Measurements from ENCODE around the gene PGLYRP2.
A peak's percentile ranks its signal among the peaks of the same experiment; 100 is the strongest.

The PGLYRP2 gene

GRCh38 chr19:15442142-15442920, 37.0 kb downstream of the PGLYRP2 start:
- no peak for DNase-seq (ENCODE audit: low read depth in 2 of 3, low spot score in 1 of 3)

DNA sequence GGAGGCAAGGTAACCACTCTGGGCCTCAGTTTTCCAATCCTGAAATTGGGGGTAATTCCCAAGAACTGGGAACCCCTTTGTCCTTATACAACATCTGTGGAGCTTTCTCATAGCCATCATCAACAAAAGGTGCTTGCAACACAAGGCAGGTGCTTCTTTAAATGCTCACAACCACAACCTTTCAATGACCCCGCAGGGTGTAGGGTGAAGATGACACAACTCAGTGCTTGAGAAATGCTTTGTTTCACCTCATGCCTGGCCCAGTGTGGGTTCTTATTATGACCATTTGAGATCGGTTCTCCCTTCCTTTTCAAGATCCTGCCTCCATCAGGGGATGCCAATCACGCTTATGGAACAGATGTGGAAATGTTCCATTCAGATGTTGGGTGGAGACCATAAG, 38.0 kb downstream of the PGLYRP2 start:
- no peak for DNase-seq (ENCODE audit: low read depth in 2 of 3, low spot score in 1 of 3)

DNA sequence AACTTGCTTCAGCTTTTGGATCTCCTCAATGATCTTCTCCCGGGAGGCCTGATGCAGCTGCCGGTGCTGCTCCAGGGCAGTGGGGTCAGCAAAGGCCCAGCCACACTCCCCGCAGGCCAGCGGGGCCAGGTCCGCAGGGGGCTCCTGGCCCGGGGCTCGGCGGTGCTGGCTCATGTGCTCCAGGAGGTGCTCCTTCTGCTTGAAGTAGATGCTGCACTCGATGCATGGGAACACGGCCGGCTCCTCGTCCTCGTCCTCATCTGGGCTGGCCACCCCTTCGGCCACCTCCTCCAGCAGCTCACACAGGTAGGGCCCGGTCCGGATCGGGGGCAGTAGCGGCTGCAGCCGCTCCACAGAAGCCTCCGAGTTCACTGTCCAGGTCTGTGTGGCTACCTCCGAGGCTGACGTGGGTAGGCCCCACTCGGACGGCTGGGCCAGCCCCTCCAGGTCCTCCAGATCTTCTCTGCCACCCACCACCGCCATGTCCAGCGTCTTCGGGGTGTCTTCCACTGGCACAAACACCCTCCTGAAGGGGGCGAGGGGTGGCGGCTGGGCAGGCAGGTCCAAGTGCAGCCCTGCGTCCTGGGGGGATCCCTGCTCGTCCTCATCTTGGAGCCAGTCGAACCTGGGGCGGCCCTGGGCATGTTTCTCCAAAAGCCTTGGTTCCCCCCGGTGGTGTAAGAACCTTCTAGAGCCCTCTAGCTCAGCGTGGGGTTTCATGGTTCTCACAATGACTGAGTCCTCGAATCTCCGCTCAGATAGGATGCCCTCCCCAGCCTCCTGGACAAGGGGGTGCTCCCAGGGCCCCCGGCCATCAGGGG, 39.3 kb downstream of the PGLYRP2 start:
- DNase-seq (ENCODE audit: low read depth in 2 of 3, low spot score in 1 of 3), result no peak

DNA sequence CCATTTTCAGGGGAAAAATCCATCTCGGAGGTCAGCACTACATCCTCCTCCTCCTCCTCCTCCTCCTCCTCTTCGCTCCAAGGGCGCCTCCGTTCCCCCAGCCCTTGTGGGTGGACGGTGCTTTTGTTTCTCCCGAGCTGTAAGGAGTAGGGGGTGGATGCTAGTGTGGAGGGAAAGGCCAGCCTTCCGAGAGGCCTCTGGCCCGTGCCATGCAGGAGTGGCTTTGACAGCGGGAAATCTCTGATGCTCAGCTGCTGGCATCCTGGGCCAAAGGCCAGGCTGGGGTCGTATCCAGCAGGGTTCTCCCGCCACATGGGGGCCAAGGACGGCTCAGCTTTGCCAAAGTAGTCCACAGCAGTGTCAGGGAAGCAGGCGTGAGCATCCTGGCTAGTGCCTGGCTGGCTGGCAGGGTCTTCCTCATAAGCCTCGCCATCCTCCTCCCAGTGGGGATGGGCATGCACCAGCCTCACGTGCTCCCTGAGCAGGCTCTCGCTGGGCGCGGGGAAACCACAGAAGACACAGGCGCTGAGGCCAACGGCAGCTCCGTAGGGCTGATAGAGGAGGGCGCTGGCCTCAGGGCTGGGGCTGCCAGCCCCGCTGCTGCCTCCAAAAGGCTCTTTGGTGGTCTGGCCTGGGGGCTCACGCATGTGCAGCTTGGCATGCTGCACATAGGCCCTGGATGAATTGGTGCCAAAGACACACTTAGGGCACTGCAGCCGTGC, 40.1 kb downstream of the PGLYRP2 start:
- DNase-seq (ENCODE audit: low read depth in 2 of 3, low spot score in 1 of 3), result no peak

GRCh38 chr19:15438577-15438976, 40.7 kb downstream of the PGLYRP2 start:
- no peak for DNase-seq (ENCODE audit: low read depth in 2 of 3, low spot score in 1 of 3)

DNA sequence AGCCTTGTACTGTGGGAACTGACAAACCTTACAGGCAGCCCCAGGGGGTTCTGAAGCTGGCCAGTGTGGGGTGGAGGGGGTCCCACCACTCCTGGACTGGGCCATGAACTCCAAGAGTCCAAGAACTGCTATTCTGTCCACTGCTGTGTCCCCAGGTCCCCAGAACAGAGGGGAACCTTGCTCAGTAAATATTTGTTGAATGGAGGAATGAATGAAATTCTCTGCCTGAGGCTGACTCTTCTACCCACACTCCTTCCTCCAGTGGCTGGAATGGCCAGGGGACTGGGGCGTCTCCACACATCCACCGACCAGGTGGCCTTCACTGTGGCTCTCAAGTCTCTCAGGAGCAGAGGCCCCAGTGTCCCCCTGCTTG, 41.2 kb downstream of the PGLYRP2 start:
- no peak for DNase-seq (ENCODE audit: low read depth in 2 of 3, low spot score in 1 of 3)

DNA sequence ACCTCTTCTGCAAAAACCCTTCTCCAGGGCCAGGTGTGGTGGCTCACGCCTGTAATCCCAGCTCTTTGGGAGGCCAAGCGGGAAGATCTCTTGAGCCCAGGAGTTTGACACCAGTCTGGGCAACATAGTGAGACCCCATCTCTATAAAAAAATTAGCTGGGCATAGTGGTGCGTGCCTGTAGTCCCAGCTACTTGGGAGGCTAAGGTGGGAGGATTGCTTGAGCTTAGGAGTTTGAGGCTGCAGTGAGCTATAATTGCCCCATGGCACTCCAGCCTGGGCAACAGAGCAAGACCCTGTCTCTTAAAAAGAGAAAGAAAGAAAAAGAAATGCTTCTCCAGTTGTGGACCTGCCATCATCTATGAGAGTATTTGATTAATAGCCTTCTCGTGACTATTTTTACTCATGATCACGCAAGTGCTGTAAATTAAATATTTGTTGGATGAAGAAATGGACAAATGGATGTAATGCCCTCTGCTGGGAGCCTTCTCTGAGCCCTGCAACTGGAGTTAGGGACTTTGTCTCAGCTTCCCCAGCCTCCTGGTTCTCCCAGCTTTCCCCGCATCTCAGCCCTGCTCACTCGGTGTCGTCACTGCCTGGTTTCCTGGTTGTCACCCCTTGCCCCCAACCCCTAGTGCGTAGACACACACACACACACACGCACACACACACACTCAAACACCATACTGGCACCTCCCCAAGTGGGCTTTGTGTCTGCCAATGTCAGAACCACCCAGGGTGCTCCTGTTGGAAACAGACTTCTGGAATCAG, 41.8 kb downstream of the PGLYRP2 start:
- DNase-seq (ENCODE audit: low read depth in 2 of 3, low spot score in 1 of 3), result no peak

GRCh38 chr19:15436826-15437110, 42.5 kb downstream of the PGLYRP2 start:
- no peak for DNase-seq (ENCODE audit: low read depth in 2 of 3, low spot score in 1 of 3)

DNA sequence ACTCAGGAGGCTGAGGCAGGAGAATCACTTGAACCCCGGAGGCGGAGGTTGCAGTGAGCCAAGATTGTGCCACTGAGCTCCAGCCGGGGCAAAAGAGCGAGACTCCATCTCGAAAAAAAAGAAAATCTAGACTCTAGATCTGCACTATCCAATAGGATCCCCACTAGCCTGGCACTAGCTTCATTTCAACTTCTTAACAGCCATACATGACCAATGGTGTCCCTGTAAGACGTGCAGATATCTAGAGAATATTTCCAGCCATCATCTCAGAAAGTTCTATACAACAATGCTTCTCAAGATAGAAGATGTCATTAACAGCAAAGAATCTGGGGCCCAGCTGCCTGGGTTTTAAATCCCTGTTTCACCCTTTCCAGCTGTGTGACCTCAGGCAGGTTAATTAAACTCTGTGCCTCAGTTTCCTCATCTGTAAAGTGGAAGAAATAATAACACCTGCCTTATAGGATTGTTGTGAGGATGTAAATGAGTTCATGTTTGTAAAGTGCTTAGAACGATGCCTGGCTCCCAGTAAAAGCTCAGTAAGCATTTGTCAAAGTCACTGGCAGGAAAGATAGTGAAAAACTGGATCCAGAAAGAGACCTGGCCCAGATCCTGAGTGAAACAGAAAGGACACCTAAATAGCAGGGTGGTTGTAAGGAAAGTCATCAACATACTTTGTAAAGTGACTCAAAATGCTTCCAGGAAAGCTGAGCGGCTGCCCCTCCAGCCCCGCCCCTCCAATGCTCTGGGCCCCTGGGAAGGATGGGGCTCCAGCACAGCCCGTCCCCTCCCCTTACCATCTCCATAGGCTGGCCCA, 43.1 kb downstream of the PGLYRP2 start:
- no peak for DNase-seq (ENCODE audit: low read depth in 2 of 3, low spot score in 1 of 3)

GRCh38 chr19:15433519-15434069, 45.7 kb downstream of the PGLYRP2 start:
- no peak for DNase-seq (ENCODE audit: low read depth in 2 of 3, low spot score in 1 of 3)

DNA sequence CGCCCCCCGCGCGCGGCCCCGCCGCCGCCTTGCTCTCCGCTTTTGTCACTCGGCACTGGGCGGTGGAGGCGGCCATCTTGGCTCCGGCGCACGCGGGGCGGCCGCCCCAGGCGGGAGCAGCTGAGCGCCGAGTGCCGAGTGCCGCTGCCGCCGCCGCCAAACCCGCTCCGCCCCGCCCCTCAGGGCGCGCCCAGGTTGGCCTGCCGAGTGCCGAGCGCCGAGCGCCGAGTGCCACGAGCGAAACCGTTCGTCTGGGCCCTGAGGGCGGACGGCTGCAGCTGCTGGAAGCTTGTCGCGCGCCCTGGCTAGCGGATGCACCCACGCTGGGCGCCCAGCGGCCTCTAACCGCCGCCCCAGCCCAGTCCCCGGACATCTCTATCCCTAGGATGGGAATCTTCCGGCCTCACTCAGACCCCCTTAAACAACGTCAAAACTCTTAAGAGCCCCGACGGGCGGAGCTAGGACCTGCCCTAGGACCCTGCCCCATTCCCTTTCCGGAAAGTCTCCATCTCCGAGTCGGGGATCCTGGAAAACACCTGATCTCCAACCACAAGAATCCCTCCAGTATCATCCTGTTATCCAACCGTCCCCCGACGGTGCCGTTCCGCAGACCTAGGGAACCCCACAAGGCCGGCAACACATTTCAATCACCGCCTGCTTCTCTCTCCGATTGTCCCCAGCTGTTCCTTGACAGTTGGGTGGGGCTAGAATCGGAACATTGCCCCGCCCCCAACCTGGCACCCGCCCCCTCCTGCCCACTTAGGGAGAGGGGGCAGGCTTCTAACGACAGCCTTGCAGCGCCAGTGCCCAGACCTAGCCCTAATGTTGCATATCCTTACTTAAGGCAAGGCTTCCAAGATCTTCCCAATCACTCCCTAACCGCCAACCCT, 46.4 kb downstream of the PGLYRP2 start:
- peak; percentile 87 to 93 (median 89) for DNase-seq (ENCODE audit: low read depth in 2 of 3, low spot score in 1 of 3)

- DNase-seq (ENCODE audit: low read depth in 2 of 3, low spot score in 1 of 3), result no peak
Observed at GRCh38 chr19:15432018-15432494, 47.2 kb downstream of the PGLYRP2 start.

GRCh38 chr19:15431396-15432017, 47.8 kb downstream of the PGLYRP2 start:
- DNase-seq (ENCODE audit: low read depth in 2 of 3, low spot score in 1 of 3), result no peak

DNA sequence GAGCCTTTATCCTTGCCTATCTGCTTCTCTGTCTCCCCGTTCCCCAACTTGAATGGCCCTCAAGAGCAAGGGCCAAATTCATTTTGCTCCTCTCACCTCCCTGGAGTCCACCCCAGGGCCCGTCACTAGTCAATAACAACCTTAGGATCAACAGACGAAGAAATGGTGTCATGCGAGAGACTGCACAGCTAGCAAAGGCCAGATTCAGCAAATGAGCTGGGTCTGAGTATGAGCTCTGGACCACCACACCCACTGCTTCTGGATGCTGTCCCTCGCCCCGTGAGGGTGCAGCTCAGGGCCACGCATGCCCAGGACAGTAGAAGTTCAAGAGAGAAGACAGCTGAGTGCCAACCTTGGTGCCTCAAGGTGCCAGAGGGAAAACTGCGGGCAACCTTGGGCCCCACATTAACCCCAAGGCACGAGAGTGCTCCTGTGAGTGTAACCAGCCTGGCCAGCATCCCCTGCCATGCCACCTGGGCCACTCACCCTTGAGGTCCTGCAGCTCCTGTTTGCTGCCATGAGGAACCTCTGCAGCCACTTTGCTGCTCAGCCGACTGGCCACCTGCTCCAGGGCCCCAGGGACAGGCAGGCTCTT, 48.7 kb downstream of the PGLYRP2 start:
- DNase-seq (ENCODE audit: low read depth in 2 of 3, low spot score in 1 of 3), result no peak

- DNase-seq (ENCODE audit: low read depth in 2 of 3, low spot score in 1 of 3), result no peak
Observed at GRCh38 chr19:15429825-15430467, 49.4 kb downstream of the PGLYRP2 start.

DNA sequence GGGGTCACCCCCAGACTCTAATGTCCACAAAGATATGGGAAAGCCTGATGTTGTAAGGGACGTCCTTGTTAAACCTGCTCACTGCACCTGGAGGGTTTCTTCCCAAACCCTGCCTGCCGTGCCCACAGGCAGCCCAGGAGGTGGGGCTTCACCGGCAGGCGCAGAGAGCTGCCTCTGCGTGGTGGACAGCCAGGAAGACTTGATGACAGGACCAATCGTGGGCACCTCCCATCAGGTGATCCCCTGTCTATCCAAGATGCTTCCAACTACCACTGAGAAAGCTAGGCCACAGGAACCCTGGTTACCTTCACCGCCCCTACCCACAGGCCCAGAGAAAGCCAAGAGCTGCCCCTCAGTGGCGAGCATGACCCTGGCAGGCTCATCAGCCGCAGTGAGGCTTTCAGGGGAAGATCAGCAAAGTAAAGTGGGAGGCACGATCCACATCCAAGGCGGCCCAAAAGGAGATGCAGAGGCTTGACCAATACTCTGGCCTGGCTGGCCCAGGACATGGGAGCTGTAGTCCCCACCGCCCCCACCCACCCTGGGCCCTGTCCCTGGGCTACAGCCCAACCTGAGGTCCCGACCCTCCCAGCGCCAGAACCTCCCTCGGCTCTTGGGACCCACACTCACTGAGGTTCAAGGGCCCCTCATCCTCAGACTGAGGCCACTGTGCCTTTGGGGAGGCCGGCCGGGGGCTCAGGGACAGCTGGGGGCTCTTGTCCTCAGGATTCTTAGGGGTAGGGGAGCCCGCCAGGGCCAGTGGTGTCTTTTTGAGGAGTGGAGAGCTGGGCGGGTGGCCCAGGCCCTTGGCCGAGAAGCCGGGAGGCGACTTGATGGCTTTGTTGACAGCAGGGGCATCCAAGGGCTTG, 50.1 kb downstream of the PGLYRP2 start:
- no peak for DNase-seq (ENCODE audit: low read depth in 2 of 3, low spot score in 1 of 3)

DNA sequence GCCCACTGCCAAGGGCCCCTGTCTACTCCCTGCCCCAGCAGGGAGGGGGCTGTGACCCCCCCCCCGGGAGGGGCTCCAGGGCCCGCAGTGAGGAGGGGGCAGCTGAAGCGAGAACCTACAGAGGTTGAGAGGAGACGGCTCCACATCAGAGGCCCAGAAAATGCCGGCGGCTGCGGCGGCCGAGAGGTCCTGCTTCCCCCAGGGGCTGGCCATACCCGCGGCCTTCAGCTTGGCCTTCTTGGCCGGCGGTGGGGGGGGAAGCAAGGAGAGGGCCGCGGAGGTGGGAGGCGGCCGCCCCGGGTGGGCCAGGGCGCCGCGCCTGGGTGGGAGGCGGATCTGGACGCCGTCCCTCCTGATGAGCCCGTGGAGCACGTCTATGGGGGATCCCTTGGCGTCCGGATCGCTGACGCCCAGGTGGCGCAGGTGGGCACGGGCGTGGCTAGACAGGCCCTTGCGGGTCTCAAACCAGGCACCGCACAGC, 51.3 kb downstream of the PGLYRP2 start:
- no peak for DNase-seq (ENCODE audit: low read depth in 2 of 3, low spot score in 1 of 3)
